Coronary artery (tissue), 2 donors: ENCODE data around the gene NDOR1.

Experiments used
- DNase-seq: peaks from one replicate; pipeline ENCODE4 v3.0.0-alpha.2; 2017; ENCODE audit warnings: low spot score
- H3K27ac ChIP-seq, 2 donors: fragments of 200-600 bp; sonication (generic); one replicate each; pipeline ENCODE4 v1.5.1; 2016 to 2019
- H3K4me3 ChIP-seq: fragments of 200-600 bp; sonication (generic); 2 replicates; pipeline ENCODE4 v1.5.1; 2016; ENCODE audit warnings: mild to moderate bottlenecking, moderate library complexity
- CTCF ChIP-seq: fragments of 200-600 bp; sonication (generic); IDR thresholded peaks from one replicate; pipeline ENCODE4 v1.5.1; 2019; ENCODE audit warnings: antibody characterized with exemption

Gene NDOR1

GRCh38 chr9:137228968-137229896 lies 23.7 kb downstream of the NDOR1 start:
- Histone ChIP-seq H3K27ac (no peak overlapping the region), H3K4me3 (no peak overlapping the region)
- no peak for TF ChIP-seq CTCF
- no peak for DNase-seq

- TF ChIP-seq CTCF, result no peak
- DNase-seq, result no peak
These were observed 24.6 kb downstream of the NDOR1 start for GRCh38 chr9:137229903-137230704.

GRCh38 chr9:137230705-137231371 lies 25.3 kb downstream of the NDOR1 start, which contains the start of gene SLC34A3:
Gene SLC34A3 (plus strand): TSS chr9:137230901. CDS start chr9:137231703, 802 bp downstream.
- Histone ChIP-seq H3K27ac (no peak within 1 kb of the TSS), H3K4me3 (no peak within 1 kb of the TSS)
- DNase-seq, result no peak
- TF ChIP-seq CTCF, result no peak

More at GRCh38 chr9:137229903-137230704, 24.6 kb downstream of the NDOR1 start:
- Histone ChIP-seq H3K4me3 (no peak overlapping the region), H3K27ac (no peak overlapping the region)

GRCh38 chr9:137231372-137232039 lies 26.0 kb downstream of the NDOR1 start:
- TF ChIP-seq CTCF, result no peak
- no peak for DNase-seq
- no peak overlapping the region for H3K4me3 ChIP-seq
- no peak overlapping the region for H3K27ac ChIP-seq

GRCh38 chr9:137232101-137232500 lies 26.6 kb downstream of the NDOR1 start:
- TF ChIP-seq CTCF, result no peak
- Histone ChIP-seq H3K27ac (no peak overlapping the region), H3K4me3 (no peak overlapping the region)
- DNase-seq, result no peak

GRCh38 chr9:137232510-137232909 lies 27.0 kb downstream of the NDOR1 start:
- Histone ChIP-seq H3K4me3 (no peak overlapping the region), H3K27ac (no peak overlapping the region)
- no peak for TF ChIP-seq CTCF
- DNase-seq, result no peak
